ENCODE results near the gene NBDY.

GRCh38 chrX:56759736-56760409 is 30.8 kb downstream of the NBDY start:
- TF ChIP-seq ZNF70 (CRISPR knock-in tag; IDR thresholded peaks at IDR 0.05) (no peak), CREB5 (CRISPR knock-in tag; IDR thresholded peaks at IDR 0.05; ENCODE audit: low read depth) (no peak), ZNF565 (CRISPR knock-in tag; conservative IDR thresholded peaks at IDR 0.05; ENCODE audit: low read depth) (no peak), RARB (CRISPR knock-in tag; IDR thresholded peaks at IDR 0.05) (no peak), ZFP30 (CRISPR knock-in tag; IDR thresholded peaks at IDR 0.05) (no peak), PATZ1 (CRISPR knock-in tag; IDR thresholded peaks at IDR 0.05; ENCODE audit: borderline replicate concordance) (no peak), ISL1 (CRISPR knock-in tag; IDR thresholded peaks at IDR 0.05) (no peak), ARNTL (CRISPR knock-in tag; IDR thresholded peaks at IDR 0.05; ENCODE audit: borderline replicate concordance, low read depth) (no peak), POU6F1 (CRISPR knock-in tag; IDR thresholded peaks at IDR 0.05; ENCODE audit: borderline replicate concordance, low read depth) (no peak), PPARA (CRISPR knock-in tag; IDR thresholded peaks at IDR 0.05; ENCODE audit: borderline replicate concordance) (no peak), TSHZ2 (CRISPR knock-in tag; IDR thresholded peaks at IDR 0.05) (no peak), OSR1 (CRISPR knock-in tag; IDR thresholded peaks at IDR 0.05) (no peak)
